ENCODE results near the gene KIF6. TPM values are rescaled to one million over a fixed set of nuclear protein-coding genes. Genes with fewer than 3 reads are reported as not detected.

The KIF6 gene
- total RNA-seq, 1 experiment from 2014 or later, result not detected

DNA sequence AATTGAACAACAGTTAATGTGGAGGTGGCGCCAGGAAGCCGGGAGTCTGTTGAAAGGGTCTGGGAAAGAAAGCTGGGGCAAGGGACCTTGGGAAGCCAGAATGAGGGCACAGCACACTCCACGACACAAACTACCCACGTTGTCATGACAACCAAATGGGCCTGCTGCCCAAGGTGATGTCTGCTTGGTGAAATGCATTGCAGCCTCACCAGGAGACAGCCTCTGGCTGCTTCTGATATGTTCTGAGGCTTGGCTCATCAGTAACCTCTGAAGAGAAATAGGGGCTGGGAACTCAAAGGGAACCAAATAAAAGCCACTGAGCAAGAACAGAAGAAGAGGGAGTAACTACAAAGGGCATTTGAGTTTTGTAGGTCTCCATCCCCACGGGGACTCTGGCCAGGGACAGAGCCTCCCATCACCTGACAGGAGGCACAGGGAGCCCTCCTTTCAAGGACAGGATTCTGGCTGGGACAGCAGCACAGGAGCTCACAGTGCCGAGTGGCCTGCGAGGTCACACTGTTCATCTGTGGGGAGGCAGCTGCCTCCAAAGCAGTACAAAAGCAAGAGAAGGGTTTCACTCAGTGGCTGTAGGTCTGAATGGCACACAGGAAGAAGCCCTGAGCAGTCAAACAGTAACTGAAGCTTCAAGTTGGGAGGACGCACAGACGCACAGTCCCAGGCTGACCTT, 358.1 kb downstream of the KIF6 start:
- ATAC-seq, result no peak
- no peak overlapping the region for H3K9ac ChIP-seq (ENCODE audit: low read length)
- no peaks in the 10 kb centered on the region for H3K9me3 ChIP-seq (ENCODE audit: control insufficient read depth in 1 of 2, insufficient read depth in 1 of 2, low read depth in 1 of 2, low read length in 2 of 2)
- H3K27ac ChIP-seq (ENCODE audit: low read depth, low read length), result no peak overlapping the region
- no peak for DNase-seq (ENCODE audit: low read depth, low spot score)
- H3K4me2 ChIP-seq (ENCODE audit: low read length), result no peak overlapping the region
- CTCF ChIA-PET, result no interaction called here
- POLR2A ChIA-PET, result no interaction called here
- H3K27me3 ChIP-seq (ENCODE audit: insufficient read depth, low read length), result peaks cover 7% of the 10 kb centered on the region
- no peaks in the 10 kb centered on the region for H3K36me3 ChIP-seq (ENCODE audit: control insufficient read depth in 1 of 2, insufficient read depth in 2 of 2, low read length in 2 of 2)
- intact Hi-C loops (cut with micrococcal nuclease), result no loop called here
- RAD21 ChIA-PET (ENCODE audit: low non-redundant PET in 1 of 2, low total read pairs in 2 of 2, uncharacterized antibody in 2 of 2, unreplicated experiment in 2 of 2), result no interaction called here
- peaks cover 0 to 11% of the 10 kb centered on the region in 2 experiments; a peak in 2 of 4 replicates for H3K4me1 ChIP-seq (ENCODE audit: control insufficient read depth in 1 of 2, insufficient read depth in 2 of 2, low read length in 2 of 2)
- no peak overlapping the region for H3K4me3 ChIP-seq (replicated peaks in 1 of 2; ENCODE audit: low read depth in 1 of 2, low read length in 2 of 2)
- H4K20me1 ChIP-seq (ENCODE audit: insufficient read depth), result no peaks in the 10 kb centered on the region
- no peak for TF ChIP-seq ELF1 (IDR thresholded peaks at IDR 0.05; ENCODE audit: borderline replicate concordance, low read depth)
- TF ChIP-seq REST (IDR thresholded peaks at IDR 0.05; ENCODE audit: low read depth), result no peak
- no peak for TF ChIP-seq POLR2AphosphoS5 (IDR thresholded peaks at IDR 0.05; ENCODE audit: low read depth, low read length)
- TF ChIP-seq, protein P1, sequence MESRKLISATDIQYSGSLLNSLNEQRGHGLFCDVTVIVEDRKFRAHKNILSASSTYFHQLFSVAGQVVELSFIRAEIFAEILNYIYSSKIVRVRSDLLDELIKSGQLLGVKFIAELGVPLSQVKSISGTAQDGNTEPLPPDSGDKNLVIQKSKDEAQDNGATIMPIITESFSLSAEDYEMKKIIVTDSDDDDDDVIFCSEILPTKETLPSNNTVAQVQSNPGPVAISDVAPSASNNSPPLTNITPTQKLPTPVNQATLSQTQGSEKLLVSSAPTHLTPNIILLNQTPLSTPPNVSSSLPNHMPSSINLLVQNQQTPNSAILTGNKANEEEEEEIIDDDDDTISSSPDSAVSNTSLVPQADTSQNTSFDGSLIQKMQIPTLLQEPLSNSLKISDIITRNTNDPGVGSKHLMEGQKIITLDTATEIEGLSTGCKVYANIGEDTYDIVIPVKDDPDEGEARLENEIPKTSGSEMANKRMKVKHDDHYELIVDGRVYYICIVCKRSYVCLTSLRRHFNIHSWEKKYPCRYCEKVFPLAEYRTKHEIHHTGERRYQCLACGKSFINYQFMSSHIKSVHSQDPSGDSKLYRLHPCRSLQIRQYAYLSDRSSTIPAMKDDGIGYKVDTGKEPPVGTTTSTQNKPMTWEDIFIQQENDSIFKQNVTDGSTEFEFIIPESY (IDR thresholded peaks at IDR 0.05; ENCODE audit: extremely low read depth, insufficient replicate concordance, low read length), result no peak
- no peak for TF ChIP-seq EZH2 (IDR thresholded peaks at IDR 0.05)
- no peak for TF ChIP-seq MAX (IDR thresholded peaks at IDR 0.05)
- no peak for TF ChIP-seq SP1 (IDR thresholded peaks at IDR 0.05; ENCODE audit: low read depth)
- BruUV-seq (replicated peaks), result no TSS peak
- H3K79me2 ChIP-seq (ENCODE audit: insufficient read depth, low read length), result no peaks in the 10 kb centered on the region
- no peaks in the 10 kb centered on the region for H3K9me2 ChIP-seq (ENCODE audit: insufficient read depth)
- H2AFZ ChIP-seq (ENCODE audit: low read depth, low read length, poor library complexity, severe bottlenecking), result no peak overlapping the region
